ENCODE results near the gene PTH2.
"Not testable (repeated sequence)": the region's sequence is repeated elsewhere in the genome, so short reads cannot be mapped to it uniquely, and the experiment has no call there.

PTH2 gene, protein sequence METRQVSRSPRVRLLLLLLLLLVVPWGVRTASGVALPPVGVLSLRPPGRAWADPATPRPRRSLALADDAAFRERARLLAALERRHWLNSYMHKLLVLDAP

DNA sequence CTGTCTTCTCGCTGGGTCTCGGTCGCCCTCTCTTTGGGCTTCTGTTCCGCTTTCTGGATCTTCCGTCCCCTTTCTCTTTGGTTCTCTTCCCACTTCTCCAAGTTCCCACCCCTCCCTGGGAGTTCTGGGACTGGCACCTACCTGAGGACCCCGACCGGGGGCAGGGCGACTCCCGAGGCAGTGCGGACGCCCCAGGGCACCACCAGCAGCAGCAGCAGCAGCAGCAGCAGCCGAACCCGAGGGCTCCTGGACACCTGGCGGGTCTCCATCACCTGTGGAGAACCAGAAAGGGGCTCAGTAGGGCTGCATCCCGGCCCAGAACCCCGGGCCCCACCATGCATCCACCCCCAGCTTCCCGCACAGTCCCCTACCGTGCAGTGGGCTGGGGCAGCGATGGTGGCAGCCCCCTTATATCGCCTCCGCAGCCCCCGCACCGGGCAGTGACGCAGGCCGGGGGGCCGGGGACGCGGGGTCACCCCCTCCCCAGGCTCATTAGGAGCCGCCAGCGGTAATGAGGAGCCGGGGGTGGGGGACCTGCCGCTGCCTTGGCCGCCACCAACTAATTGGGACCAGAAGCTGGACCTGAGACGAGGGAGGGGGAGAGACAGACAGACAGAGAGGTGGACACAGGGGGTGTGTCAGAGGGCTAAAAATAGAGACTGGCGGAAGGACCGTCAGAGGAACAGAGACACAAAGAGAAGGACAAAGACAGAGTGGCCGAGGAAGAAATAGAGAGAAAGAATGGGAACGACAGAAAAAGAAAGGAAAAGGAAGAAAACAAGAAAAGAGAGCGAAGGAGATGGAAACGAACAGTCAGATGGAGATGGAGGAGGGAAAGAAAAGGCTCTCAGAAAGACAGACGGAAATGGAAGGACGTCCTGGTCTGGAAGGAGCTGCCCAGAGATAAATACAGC is at the start of gene PTH2:
TSS of gene PTH2 (minus strand) at position 371 of the 914 bp plus-strand sequence. CDS start at position 269, 102 bp downstream.
- DNase-seq: no peak

- no peak for DNase-seq
These were observed 49.7 kb upstream of the PTH2 start for GRCh38 chr19:49472936-49473335.

- DNase-seq: no peak
These were observed 47.4 kb upstream of the PTH2 start for GRCh38 chr19:49470615-49470978.

DNA sequence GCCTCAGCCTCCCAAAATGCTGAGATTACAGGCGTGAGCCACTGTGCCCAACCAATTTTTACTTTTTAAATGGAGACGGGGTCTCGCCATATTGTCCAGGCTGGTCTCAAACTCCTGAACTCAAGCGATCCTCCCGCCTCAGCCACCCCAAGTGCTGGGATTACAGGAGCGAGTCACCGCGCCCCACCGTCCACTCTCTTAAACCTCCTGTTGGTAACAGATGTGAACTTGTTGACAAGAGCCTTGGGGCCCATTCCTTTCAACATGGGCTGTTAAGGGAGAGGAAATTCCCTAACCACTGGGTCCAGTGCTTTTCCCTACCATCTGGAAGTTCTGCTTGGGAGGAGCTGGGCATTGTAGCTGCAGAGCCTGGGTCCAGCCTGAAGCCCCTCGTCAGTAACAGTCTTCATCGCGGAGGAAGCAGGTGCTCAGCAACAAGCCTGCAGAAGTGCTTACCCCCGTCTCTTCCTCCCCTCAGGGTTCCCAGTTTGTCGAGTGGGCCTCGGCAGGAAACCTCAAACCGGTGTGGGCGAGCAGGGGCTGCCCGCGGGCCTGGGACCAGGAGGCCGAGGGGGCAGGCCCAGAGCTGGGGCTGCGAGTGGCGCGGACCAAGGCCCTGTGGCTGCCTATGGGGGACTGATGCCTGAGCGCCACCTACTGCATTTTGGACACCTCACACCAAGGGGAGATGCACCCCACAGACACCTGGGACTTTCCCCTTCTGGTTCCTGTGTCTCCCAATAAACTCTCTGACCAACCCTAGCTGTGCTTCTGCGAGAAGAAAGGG is 46.8 kb upstream of the PTH2 start:
- DNase-seq: no peak

DNA sequence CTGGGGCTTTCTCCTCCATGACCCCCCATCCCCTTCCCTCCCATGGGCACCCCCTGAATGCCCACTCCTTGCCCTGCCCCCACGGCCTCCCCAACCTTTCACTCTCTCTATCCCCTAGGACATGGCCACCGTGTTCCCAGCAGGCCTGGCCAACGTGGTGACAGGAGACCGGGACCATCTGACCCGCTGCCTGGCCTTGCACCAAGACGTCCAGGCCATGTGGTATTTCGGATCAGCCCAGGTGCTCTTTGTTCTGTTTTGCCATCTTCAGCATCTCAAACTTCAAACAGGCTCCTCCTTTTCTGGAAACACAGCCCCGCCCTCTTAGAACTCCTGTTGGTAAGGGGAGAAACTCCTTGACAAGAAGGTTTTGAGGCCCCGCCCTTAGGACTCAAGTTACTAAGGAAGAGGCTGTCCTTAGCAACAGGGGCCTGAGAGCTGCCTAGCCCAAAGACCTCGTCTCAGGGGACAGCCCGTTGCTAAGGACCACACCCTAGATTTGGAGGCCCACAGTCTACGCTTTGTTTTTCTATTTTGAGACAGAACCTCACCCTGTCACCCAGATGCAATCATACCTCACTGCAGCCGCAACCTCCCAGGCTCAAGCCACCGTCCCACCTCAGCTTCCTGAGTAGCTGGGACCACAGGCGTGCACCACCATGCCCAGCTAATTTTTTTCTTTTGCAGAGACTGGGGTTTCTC is 45.7 kb upstream of the PTH2 start:
- peak; percentile 53 for DNase-seq

DNA sequence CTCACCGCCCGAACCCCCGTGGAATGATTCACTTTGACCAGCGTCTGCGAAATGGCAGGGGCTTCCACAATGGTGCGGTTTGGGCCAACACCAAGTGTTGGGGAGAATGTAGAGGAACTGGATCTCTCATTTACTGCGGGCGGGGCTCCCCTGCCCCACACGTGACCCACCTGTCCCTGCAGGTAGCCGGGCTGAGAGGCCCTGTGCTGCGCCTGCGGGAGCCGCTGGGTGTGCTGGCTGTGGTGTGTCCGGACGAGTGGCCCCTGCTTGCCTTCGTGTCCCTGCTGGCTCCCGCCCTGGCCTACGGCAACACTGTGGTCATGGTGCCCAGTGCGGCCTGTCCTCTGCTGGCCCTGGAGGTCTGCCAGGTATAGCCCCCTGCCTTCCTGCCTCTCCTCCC is 45.0 kb upstream of the PTH2 start:
- no peak for DNase-seq

DNA sequence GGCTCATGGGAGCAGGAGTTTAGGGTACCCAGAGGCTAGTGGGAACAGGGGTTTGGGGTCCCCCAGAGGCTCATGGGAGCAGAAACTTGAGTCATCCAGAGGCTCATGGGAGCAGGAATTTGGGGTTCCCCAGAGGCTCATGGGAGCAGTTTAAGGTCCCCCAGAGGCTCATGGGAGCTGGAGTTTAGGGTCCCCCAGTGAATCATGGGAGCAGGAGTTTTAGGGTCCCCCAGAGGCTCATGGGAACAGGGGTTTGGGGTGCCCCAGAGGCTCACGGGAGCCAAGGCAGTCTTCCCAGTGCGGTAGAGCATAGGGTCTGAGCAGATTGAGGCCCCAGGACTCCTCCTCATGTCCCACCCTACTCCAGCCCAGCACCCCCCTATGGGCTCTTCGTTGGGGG is 42.1 kb upstream of the PTH2 start:
- no peak for DNase-seq

DNA sequence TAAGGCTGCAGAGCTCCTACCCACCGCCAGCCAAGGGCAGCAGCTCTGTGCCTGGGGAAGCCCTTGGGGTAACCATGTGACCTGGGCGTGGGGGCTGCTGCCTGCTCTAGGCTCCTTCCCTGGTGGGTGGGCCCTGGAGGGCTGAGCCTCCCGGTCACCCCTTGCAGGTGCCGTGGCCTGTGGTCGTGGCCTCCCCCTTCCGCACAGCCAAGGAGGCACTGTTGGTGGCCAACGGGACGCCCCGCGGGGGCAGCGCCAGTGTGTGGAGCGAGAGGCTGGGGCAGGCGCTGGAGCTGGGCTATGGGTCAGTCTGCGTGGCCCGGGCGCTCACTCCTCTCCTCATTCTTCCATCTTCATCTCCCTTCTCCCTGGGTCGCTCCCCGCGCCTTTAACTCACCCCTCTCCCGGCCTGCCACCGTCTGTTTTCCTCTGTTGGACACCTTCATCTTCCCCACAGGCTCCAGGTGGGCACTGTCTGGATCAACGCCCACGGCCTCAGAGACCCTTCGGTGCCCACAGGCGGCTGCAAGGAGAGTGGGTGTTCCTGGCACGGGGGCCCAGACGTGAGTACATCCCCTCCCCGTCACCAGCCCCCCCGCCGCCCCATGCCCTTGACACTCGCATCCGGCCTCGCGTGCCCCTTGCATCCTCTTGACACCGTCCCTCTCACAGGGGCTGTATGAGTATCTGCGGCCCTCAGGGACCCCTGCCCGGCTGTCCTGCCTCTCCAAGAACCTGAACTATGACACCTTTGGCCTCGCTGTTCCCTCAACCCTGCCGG is 40.9 kb upstream of the PTH2 start:
- DNase-seq: no peak

- DNase-seq: no peak
These were observed 39.3 kb upstream of the PTH2 start for GRCh38 chr19:49462492-49462891.

DNA sequence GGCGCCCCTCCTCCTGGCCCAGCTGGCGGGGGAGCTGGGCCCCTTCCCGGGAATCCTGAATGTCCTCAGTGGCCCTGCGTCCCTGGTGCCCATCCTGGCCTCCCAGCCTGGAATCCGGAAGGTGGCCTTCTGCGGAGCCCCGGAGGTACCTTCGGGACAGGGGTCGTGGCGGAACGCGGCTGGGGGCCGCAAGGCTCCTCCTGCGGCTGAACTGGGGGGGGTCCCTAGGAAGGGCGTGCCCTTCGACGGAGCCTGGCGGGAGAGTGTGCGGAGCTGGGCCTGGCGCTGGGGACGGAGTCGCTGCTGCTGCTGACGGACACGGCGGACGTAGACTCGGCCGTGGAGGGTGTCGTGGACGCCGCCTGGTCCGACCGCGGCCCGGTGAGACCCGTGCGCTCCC is 38.4 kb upstream of the PTH2 start:
- DNase-seq: no peak

- DNase-seq: not testable (repeated sequence)
These were observed 37.9 kb upstream of the PTH2 start for GRCh38 chr19:49461130-49461529.

- no peak for DNase-seq
These were observed 36.1 kb upstream of the PTH2 start for GRCh38 chr19:49459388-49459787.

DNA sequence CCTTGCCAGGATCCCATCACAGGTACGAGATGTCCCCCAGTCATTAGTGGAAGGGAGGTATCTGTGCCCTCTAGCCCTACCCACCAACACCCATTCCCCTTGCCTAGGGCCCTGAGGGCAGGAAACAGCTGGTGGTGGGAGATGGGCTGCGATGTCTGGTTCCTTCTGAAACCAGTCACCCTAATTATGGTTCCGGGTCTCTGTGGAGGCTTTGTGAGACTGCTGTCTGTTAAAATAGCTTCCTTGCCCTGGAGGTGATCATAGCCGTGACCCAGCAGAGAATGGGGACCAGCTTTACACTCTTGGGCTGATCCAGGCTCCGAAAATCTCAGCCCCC is 35.3 kb upstream of the PTH2 start:
- no peak for DNase-seq

DNA sequence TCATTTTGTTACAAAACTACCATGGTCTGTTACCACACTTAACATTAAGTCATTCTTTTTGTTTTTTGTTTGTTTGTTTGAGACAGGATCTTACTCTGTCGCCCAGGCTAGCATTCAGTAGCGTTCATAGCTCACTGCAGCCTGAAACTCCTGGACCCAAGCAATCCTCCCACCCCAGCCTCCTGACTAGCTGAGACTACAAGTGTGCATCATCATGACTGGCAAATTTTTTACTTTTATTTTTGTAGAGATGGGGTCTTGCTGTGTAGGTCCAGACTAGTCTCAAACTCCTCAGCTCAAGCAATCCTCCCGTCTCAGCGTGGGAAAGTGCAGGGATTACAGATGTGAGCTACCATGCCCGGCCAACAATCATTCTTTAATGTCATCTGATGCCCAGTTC is 33.1 kb upstream of the PTH2 start:
- no peak for DNase-seq

- DNase-seq: no peak
These were observed 32.5 kb upstream of the PTH2 start for GRCh38 chr19:49455773-49456172.

- no peak for DNase-seq
These were observed 30.6 kb upstream of the PTH2 start for GRCh38 chr19:49453757-49454240.

DNA sequence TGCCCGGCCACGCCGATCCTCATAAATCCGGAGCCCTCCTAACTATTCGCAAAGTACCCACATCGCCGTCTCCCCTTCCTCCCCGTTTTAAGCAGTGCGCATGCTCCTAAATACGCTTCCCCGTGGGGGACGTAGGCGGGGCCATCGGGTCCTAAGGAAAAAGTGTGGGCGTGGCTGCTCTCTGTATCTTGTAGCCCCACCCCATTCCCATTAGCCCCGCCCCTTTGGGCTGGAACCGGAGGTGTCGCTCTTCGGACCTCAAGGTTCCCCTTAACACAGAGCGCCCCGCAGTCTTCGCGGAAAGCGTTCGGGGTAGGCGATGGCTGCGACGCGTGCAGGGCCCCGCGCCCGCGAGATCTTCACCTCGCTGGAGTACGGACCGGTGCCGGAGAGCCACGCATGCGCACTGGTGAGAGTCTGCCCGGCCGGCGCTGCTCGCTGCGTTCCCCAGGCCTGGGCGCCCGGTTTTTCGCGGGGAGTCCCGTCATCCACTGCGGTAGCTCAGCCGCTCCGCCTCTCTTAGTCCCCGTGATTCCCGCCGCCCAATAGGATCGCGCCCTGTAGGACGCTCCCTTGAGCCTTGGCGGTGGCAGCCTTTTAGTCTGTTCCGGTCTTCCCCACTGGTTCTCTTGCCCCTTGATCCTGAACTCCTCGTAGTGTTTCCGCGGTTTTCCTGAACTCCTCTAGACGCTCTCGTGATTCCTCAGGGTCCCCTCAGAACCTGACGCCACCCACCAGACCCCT is 29.9 kb upstream of the PTH2 start, which contains the start of gene ALDH16A1:
TSS of gene ALDH16A1 (plus strand) at position 213 of the 744 bp plus-strand sequence. CDS start at position 320, 107 bp downstream.
- DNase-seq: peak; percentile 97

GRCh38 chr19:49451430-49452181 is 28.4 kb upstream of the PTH2 start, which contains the start of gene PIH1D1:
PIH1D1 (minus strand) TSS chr19:49451814; CDS start chr19:49451574, 240 bp downstream.
- peak; percentile 99 for DNase-seq

- DNase-seq: no peak
These were observed 27.2 kb upstream of the PTH2 start for GRCh38 chr19:49450405-49450804.

- DNase-seq: no peak
These were observed 25.2 kb upstream of the PTH2 start for GRCh38 chr19:49448432-49448786.

All from DMS153 (cell line).